Measurements from ENCODE around the gene MRM3. TPM values are rescaled to one million over a fixed set of nuclear protein-coding genes. Genes with fewer than 3 reads are reported as not detected.

MRM3 gene, protein sequence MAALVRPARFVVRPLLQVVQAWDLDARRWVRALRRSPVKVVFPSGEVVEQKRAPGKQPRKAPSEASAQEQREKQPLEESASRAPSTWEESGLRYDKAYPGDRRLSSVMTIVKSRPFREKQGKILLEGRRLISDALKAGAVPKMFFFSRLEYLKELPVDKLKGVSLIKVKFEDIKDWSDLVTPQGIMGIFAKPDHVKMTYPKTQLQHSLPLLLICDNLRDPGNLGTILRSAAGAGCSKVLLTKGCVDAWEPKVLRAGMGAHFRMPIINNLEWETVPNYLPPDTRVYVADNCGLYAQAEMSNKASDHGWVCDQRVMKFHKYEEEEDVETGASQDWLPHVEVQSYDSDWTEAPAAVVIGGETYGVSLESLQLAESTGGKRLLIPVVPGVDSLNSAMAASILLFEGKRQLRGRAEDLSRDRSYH
- 10 to 100 TPM; 16.9 to 19.6 TPM for total RNA-seq

DNA sequence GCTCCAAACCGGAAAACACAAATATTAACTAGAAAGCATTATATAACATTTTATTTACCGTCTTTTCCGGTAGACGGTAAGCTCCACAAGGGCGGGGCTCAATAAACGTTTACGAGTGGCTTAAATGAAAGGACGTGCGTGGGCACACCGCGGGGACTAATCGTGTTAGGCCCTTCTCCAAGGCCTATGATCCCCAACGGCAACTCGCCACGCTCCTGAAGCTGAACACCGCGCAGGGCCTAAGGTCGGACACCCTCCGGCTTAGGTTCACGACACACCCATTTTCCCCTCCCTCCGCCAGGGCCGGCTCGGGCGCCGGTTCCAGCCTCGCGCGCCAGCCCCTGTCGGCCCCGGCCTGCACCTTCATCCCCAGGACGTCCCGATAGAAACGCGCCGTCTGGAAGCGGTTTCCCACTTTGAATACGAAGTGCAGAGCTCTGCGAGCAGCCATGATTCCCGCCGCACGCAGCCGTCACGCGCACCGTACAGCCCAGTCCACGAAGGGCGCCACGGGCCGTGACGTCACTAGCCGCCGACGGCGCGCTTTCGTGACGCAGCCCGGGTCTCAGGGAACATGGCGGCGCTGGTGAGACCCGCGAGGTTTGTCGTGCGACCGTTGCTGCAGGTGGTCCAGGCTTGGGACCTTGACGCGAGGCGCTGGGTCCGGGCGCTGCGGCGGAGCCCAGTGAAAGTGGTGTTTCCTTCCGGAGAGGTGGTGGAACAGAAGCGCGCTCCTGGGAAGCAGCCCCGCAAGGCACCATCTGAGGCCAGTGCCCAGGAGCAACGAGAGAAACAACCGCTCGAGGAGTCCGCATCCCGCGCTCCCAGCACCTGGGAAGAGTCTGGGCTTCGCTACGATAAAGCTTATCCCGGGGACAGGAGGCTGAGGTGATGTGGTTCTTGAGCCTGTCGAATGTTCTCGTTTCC, at the start of gene MRM3, which contains the start of gene GLOD4:
Gene MRM3, plus strand, starts transcription at position 549 of the 927 bp plus-strand sequence. Its CDS starts 26 bp downstream, at position 575.
Gene GLOD4, minus strand, starts transcription at position 476 of the 927 bp plus-strand sequence. Its CDS starts 25 bp downstream, at position 451.
- H3K27ac Mint-ChIP-seq, result peak within 1 kb of the TSS; percentile 97
- H3K27me3 Mint-ChIP-seq, result no peaks in the 10 kb centered on the region
- H3K4me1 Mint-ChIP-seq, result peaks cover 36% of the 10 kb centered on the region
- ChIA-PET POLR2A (no interaction called here), CTCF (interaction anchor here (0.7 to 2.6 kb wide), 5 partner anchors 17 to 215 kb away, joined by 3 to 11 read pairs (median 5); partner anchors contain the start of genes NXN and TIMM22)
- H3K4me3 Mint-ChIP-seq, result peak within 1 kb of the TSS; percentile 97
- H3K36me3 Mint-ChIP-seq (ENCODE audit: low read depth), result peaks cover 30% of the 10 kb centered on the region
- peak; percentile 94 for DNase-seq
- H3K9me3 Mint-ChIP-seq, result no peaks in the 10 kb centered on the region

DNA sequence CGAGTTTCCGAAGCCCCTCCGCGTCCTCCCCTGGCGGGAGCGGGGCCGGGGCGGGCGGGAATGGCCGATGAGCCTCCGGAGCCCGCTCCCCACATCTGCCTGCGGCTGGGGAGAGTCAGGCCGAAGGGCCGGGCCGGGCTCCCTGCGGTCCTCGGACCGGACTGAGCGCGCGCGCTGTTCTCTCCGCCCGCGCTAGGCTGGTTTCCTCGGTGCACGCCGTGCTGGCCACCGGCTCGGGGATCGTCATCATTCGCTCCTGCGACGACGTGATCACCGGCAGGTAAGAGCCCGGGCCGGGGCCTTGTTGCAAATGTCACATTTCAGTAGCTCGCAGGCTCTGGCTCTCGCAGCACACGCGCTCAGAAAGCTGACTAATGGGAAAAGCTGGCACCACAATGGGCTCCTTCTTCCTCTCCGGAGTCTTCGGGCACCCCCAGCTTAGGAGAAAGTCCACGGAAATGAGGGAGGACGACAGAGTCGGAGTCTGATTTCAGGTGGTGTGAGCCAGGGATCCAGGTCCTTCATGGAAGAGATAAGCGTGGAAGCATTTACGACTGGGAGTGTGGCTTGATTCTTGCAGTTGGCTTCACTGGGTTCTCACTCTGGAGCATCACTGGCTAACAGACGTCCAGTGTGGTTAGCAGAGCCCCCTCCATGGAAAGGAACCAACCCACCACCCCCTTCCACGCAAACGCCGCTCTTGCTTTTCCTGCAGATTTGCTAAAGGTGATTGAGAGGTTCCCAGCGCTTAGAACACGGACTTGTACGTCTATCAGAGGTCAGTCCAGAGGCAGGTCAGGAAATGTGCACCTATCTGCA, 49.0 kb upstream of the MRM3 start:
- Mint-ChIP-seq H3K27me3 (peaks cover 12% of the 10 kb centered on the region), H3K4me3 (peak overlapping the region; percentile 76), H3K27ac (peak overlapping the region; percentile 81), H3K36me3 (ENCODE audit: low read depth) (peaks cover 6% of the 10 kb centered on the region), H3K4me1 (peaks cover 19% of the 10 kb centered on the region), H3K9me3 (no peaks in the 10 kb centered on the region)
- POLR2A ChIA-PET, result no interaction called here
- peak; percentile 39 for DNase-seq
- CTCF ChIA-PET, result interaction anchor here (0.9 to 2.1 kb wide), 3 partner anchors 20 to 47 kb away, joined by 3 to 6 read pairs (median 4); no protein-coding TSS in a partner anchor

DNA sequence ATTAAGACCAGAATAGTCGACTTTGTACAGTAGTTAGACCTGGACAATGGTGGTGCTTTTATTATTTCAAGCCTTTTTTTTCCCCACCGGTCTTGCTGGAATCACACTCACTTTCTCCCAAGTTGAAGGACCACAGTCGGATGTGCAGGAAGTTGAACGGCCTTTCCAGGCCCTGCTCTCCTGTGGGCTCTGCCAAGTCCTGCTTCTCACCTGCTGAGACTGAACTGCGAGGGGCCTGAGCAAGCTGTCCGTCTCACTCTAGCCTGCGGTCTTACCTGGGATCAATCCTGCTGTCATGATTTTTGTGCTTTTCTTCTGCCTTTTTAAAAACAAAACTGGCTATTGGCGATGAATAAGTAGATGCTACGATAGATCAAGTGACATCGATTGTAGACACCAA, 48.4 kb upstream of the MRM3 start:
- POLR2A ChIA-PET, result no interaction called here
- H3K4me3 Mint-ChIP-seq, result peak overlapping the region; percentile 76
- CTCF ChIA-PET, result interaction anchor here (0.9 to 2.1 kb wide), 2 partner anchors 19 to 48 kb away, joined by 4 to 6 read pairs; no protein-coding TSS in a partner anchor
- DNase-seq, result no peak
- H3K4me1 Mint-ChIP-seq, result peaks cover 19% of the 10 kb centered on the region
- no peaks in the 10 kb centered on the region for H3K9me3 Mint-ChIP-seq
- peaks cover 6% of the 10 kb centered on the region for H3K36me3 Mint-ChIP-seq (ENCODE audit: low read depth)
- H3K27ac Mint-ChIP-seq, result no peak overlapping the region
- peaks cover 12% of the 10 kb centered on the region for H3K27me3 Mint-ChIP-seq

DNA sequence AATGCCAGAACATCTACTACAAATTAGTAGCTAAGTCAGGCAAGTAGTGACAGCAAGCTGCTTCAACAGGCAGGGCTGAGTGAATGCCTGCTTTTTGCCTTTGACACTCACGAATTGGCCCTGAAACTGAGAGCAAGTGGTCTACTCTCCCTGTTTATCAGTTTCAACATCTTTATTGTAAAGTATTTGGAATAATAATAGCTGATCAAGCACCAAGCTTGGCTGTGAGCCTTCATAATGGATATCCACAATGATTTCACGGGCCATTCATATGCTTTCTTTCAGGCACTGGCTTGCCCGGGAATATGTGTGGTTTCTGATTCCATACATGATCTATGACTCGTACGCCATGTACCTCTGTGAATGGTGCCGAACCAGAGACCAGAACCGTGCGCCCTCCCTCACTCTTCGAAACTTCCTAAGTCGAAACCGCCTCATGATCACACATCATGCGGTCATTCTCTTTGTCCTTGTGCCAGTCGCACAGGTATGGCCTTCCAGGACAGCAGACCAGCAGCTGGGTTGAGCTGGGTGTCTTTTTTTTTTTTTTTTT, 44.5 kb upstream of the MRM3 start:
- Mint-ChIP-seq H3K4me1 (peaks cover 28% of the 10 kb centered on the region), H3K27ac (no peak overlapping the region), H3K9me3 (no peaks in the 10 kb centered on the region), H3K4me3 (no peak overlapping the region), H3K27me3 (no peaks in the 10 kb centered on the region), H3K36me3 (ENCODE audit: low read depth) (peaks cover 24% of the 10 kb centered on the region)
- ChIA-PET POLR2A (no interaction called here), CTCF (interaction anchor here (0.7 to 1.4 kb wide), 2 partner anchors 18 to 19 kb away, joined by 3 read pairs; no protein-coding TSS in a partner anchor)
- DNase-seq, result no peak

DNA sequence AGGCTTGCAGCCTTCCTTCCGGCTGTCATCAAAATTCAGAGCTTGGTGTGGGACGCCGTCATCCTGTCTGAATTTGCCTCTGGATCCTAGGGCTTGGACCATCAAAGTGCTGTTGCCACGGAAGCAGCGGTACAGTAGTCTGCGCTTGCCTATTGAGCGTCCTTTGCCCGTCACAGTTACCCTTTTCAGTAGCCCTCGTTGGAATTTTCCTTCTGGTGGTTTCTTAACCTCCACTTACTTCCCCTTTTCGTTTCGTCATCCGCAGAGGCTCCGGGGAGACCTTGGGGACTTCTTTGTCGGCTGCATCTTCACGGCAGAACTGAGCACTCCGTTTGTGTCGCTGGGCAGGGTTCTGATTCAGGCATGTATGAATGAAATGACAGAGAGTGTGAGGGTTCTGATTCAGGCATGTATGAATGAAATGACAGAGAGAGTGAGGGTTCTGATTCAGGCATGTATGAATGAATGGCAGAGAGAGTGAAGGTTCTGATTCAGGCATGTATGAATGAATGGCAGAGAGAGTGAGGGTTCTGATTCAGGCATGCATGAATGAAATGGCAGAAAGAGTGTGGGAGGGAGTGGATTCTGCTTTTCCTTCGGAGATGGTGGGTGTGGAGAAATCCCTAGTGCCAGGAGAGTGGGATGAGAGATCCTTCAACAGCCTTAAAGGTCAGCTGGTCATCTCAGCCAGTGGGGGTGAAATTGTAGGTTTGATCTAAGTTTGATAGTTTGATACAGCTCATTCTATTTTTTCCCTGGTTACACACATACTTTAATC, 41.7 kb upstream of the MRM3 start:
- Mint-ChIP-seq H3K4me1 (peaks cover 20% of the 10 kb centered on the region), H3K36me3 (ENCODE audit: low read depth) (peaks cover 31% of the 10 kb centered on the region), H3K4me3 (peak overlapping the region; percentile 5), H3K27me3 (no peaks in the 10 kb centered on the region), H3K27ac (peak overlapping the region; percentile 61), H3K9me3 (no peaks in the 10 kb centered on the region)
- CTCF ChIA-PET, result interaction anchor here (1.2 to 2.2 kb wide), 3 partner anchors 11 to 256 kb away, joined by 3 to 11 read pairs (median 7); partner anchors contain the start of gene TIMM22
- POLR2A ChIA-PET, result no interaction called here
- DNase-seq, result peak; percentile 19

DNA sequence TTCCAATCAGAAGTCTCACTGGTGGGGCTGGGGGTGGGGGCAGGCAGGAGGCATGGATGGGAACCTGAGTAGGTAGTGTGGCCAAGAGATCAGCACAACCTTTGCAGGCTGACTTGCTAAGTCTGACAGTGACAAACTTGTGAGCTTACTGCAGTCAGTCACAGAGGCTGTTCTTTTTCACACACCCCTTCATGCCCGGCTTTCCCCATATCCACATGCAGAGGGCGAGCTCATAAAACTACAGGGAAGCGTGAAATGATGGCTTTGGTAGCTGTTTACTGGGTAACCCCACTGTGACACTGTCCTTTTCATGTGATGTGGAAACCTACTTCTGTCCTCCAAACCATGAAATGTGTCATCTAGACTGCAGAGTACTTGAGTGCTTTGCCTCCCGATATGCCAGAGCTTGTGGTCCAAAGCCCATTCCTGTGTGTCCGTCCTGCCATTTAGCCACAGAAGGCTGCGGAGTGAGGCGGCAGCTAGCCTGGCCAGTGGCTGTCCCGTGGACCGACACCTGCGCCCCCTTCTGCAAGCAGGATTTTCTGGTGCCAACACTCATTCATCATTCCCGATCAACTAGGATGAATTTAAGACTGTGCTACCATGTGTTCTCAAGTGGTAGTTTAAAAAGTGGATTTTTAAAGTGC, 39.9 kb upstream of the MRM3 start:
- ChIA-PET CTCF (no interaction called here), POLR2A (no interaction called here)
- peaks cover 20% of the 10 kb centered on the region for H3K4me1 Mint-ChIP-seq
- no peaks in the 10 kb centered on the region for H3K27me3 Mint-ChIP-seq
- no peak overlapping the region for H3K27ac Mint-ChIP-seq
- H3K4me3 Mint-ChIP-seq, result no peak overlapping the region
- peaks cover 41% of the 10 kb centered on the region for H3K36me3 Mint-ChIP-seq (ENCODE audit: low read depth)
- H3K9me3 Mint-ChIP-seq, result no peaks in the 10 kb centered on the region
- no peak for DNase-seq

DNA sequence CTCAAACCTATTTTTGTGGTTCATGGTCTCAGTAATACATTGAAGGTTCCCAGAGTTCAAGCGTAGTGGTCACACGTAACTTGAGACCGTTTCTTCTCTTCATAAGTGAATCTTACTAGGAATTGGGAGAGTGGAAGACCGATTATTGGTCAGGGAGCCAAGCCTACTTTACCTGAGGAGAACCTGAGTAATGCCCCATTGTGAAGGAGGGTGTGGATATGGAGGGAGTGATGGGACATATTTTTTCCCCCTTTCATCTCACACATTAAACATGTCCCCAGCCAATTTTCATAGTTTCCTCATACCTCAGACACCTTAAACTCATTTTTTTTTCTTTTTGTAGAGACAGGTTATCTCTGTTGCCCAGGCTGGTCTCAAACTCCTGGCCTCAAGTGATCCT, 39.0 kb upstream of the MRM3 start:
- H3K4me1 Mint-ChIP-seq, result peaks cover 20% of the 10 kb centered on the region
- CTCF ChIA-PET, result no interaction called here
- H3K27me3 Mint-ChIP-seq, result no peaks in the 10 kb centered on the region
- no peak overlapping the region for H3K27ac Mint-ChIP-seq
- peaks cover 49% of the 10 kb centered on the region for H3K36me3 Mint-ChIP-seq (ENCODE audit: low read depth)
- no peaks in the 10 kb centered on the region for H3K9me3 Mint-ChIP-seq
- DNase-seq, result no peak
- no peak overlapping the region for H3K4me3 Mint-ChIP-seq
- POLR2A ChIA-PET, result no interaction called here

DNA sequence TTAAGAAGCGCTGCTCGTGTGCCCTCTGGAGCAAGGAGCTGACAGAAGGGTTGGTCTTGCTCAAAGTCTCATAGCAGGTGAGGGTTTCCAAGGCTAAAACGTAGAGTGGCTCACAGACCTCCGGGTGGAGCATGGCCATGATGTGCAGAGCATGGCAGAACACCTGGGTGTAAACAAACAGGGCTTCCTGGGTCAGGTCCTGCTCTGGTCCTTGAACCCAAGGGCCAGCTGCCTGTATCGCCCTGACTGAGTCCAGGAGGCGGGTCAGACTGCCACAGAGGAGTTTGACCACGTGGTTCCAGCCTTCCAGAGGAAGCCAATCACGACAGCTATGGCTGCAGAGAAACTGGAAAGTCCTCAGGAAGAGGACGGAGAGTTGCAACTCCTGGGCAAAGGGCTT, 37.2 kb upstream of the MRM3 start:
- Mint-ChIP-seq H3K27me3 (no peaks in the 10 kb centered on the region), H3K4me1 (peaks cover 28% of the 10 kb centered on the region), H3K9me3 (peaks cover 5% of the 10 kb centered on the region), H3K36me3 (ENCODE audit: low read depth) (peaks cover 63% of the 10 kb centered on the region), H3K27ac (no peak overlapping the region), H3K4me3 (no peak overlapping the region)
- ChIA-PET POLR2A (no interaction called here), CTCF (no interaction called here)
- DNase-seq, result no peak

DNA sequence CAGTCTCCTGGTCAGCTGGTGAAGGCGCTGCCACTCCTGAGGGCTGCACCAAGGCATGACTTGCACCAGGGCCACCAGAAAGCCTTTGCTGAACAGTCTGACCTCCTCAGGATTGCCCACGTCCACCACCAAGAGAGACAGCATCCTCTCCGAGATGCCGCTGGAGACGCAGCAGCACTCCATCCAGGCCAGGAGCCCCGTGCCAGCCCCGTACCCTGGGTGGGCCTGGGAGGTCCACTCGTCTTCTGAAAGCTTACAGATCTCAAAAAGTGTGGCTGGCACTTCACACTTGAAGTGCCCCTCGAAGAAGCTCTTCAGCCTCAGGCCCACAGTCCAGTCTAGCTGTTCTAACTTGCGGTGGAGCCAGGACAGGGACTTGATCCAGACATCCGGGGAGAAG, 36.7 kb upstream of the MRM3 start:
- CTCF ChIA-PET, result interaction anchor here (1.5 kb wide), 1 partner anchor 236 kb away, joined by 3 read pairs; no protein-coding TSS in a partner anchor
- H3K4me3 Mint-ChIP-seq, result no peak overlapping the region

DNA sequence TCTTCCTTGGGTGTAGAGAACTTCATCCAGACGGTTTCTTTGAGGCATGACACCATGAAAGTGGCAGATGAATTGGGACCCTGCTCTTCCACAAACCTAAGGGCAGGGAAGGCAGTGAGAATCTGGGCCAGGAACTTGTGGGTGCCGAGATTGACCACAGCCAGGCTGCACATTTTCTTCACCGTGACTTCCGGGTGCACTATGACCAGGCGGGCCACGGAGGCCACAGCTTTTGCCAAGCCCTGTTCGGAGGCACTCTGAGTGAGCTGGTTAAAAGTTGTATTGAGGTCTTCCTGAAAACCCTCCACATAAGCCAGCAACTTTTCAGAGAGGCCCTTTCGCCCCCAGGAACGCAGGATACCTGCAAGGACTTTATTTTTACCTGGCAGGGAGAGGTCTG, 36.0 kb upstream of the MRM3 start:
- Mint-ChIP-seq H3K4me1 (peaks cover 31% of the 10 kb centered on the region), H3K27me3 (no peaks in the 10 kb centered on the region), H3K9me3 (peaks cover 6% of the 10 kb centered on the region), H3K4me3 (no peak overlapping the region), H3K27ac (no peak overlapping the region), H3K36me3 (ENCODE audit: low read depth) (peaks cover 66% of the 10 kb centered on the region)
- POLR2A ChIA-PET, result no interaction called here
- no peak for DNase-seq
- CTCF ChIA-PET, result interaction anchor here (1.5 kb wide), 1 partner anchor 235 kb away, joined by 3 read pairs; no protein-coding TSS in a partner anchor

More for the DNA sequence above, 36.7 kb upstream of the MRM3 start:
- POLR2A ChIA-PET, result no interaction called here
- peaks cover 29% of the 10 kb centered on the region for H3K4me1 Mint-ChIP-seq
- no peaks in the 10 kb centered on the region for H3K27me3 Mint-ChIP-seq
- peaks cover 6% of the 10 kb centered on the region for H3K9me3 Mint-ChIP-seq
- DNase-seq, result no peak
- H3K27ac Mint-ChIP-seq, result no peak overlapping the region
- peaks cover 66% of the 10 kb centered on the region for H3K36me3 Mint-ChIP-seq (ENCODE audit: low read depth)
